ENCODE measurements around the gene SIGLEC7. TPM values are rescaled to one million over a fixed set of nuclear protein-coding genes. Genes with fewer than 3 reads are reported as not detected.

The SIGLEC7 gene
- total RNA-seq, 1 donor from 2014 or later: not detected

GRCh38 chr19:51200071-51200666, 58.1 kb downstream of the SIGLEC7 start:
- DNase-seq (ENCODE audit: low read depth, low spot score): no peak

GRCh38 chr19:51201712-51202111, 59.6 kb downstream of the SIGLEC7 start:
- no peak for DNase-seq (ENCODE audit: low read depth, low spot score)

Other genes with a start within 250 kb of the SIGLEC7 start
- gene KLK4, start 230.9 kb upstream of the SIGLEC7 start, total RNA-seq: not detected in 2 replicates
- not detected in 2 replicates for gene KLK5, start 189.3 kb upstream of the SIGLEC7 start, total RNA-seq
- not detected in 2 replicates for gene KLK6, start 172.7 kb upstream of the SIGLEC7 start, total RNA-seq
- gene KLK7, start 158.4 kb upstream of the SIGLEC7 start, total RNA-seq: not detected in 2 replicates
- not detected in 2 replicates for gene KLK8, start 140.7 kb upstream of the SIGLEC7 start, total RNA-seq
- gene KLK10, start 122.6 kb upstream of the SIGLEC7 start, total RNA-seq: 0.04 TPM in 1 of 2 replicates, not detected in the other
- not detected in 2 replicates for gene KLK11, start 115.7 kb upstream of the SIGLEC7 start, total RNA-seq
- gene KLK12, start 107.3 kb upstream of the SIGLEC7 start, total RNA-seq: not detected in 2 replicates
- gene KLK13, start 77.2 kb upstream of the SIGLEC7 start, total RNA-seq: not detected in 2 replicates
- not detected in 2 replicates for gene KLK14, start 59.4 kb upstream of the SIGLEC7 start, total RNA-seq
- 6.6 and 10.2 TPM in 2 replicates for gene CTU1, start 33.9 kb upstream of the SIGLEC7 start, total RNA-seq
- not detected in 2 replicates for gene SIGLEC9, start 17.4 kb upstream of the SIGLEC7 start, total RNA-seq
- gene CD33, start 82.8 kb downstream of the SIGLEC7 start, total RNA-seq: not detected in 2 replicates
- gene SIGLECL1, start 108.8 kb downstream of the SIGLEC7 start, total RNA-seq: not detected in 2 replicates
- not detected in 2 replicates for gene IGLON5, start 169.3 kb downstream of the SIGLEC7 start, total RNA-seq
- 0.04 and 0.07 TPM in 2 replicates for gene VSIG10L, start 199.8 kb downstream of the SIGLEC7 start, total RNA-seq
- 65.6 and 66.1 TPM in 2 replicates for gene ETFB, start 224.1 kb downstream of the SIGLEC7 start, total RNA-seq
- not detected in 2 replicates for gene CLDND2, start 226.7 kb downstream of the SIGLEC7 start, total RNA-seq
- gene NKG7, start 230.4 kb downstream of the SIGLEC7 start, total RNA-seq: not detected in 2 replicates
- not detected in 2 replicates for gene LIM2, start 245.7 kb downstream of the SIGLEC7 start, total RNA-seq
- not detected in 2 replicates for gene C19orf84, start 248.3 kb downstream of the SIGLEC7 start, total RNA-seq